HG03060 (cell line): ENCODE measurements around the gene PARP11.

ENCODE experiments used
- ATAC-seq: cut with Tn5 transposase; IDR thresholded peaks from one replicate; pipeline ENCODE4 v1.9.1; 2021; ENCODE audit warnings: low read depth, moderate number of reproducible peaks; ENCODE audit not compliant: unreplicated experiment

Gene PARP11

GRCh38 chr12:3828888-3829287 lies 44.3 kb downstream of the PARP11 start:
- no peak for ATAC-seq

GRCh38 chr12:3827301-3828000 lies 45.7 kb downstream of the PARP11 start:
- no peak for ATAC-seq

GRCh38 chr12:3821441-3821840 lies 51.8 kb downstream of the PARP11 start:
- no peak for ATAC-seq

- ATAC-seq, result no peak
These were observed 53.1 kb downstream of the PARP11 start for GRCh38 chr12:3820122-3820521.

- ATAC-seq, result no peak
These were observed 56.9 kb downstream of the PARP11 start for GRCh38 chr12:3816266-3816665.

- ATAC-seq, result no peak
These were observed 58.0 kb downstream of the PARP11 start for GRCh38 chr12:3815094-3815766.

GRCh38 chr12:3810540-3810939 lies 62.7 kb downstream of the PARP11 start:
- no peak for ATAC-seq

GRCh38 chr12:3810016-3810370 lies 63.2 kb downstream of the PARP11 start:
- ATAC-seq, result no peak

GRCh38 chr12:3809357-3810015 lies 63.7 kb downstream of the PARP11 start:
- no peak for ATAC-seq

- no peak for ATAC-seq
These were observed 68.1 kb downstream of the PARP11 start for GRCh38 chr12:3805077-3805476.

- no peak for ATAC-seq
These were observed 69.2 kb downstream of the PARP11 start for GRCh38 chr12:3803865-3804472.

GRCh38 chr12:3802721-3803120 lies 70.5 kb downstream of the PARP11 start:
- ATAC-seq, result no peak

- no peak for ATAC-seq
These were observed 75.6 kb downstream of the PARP11 start for GRCh38 chr12:3797531-3798048.

GRCh38 chr12:3795492-3796133 lies 77.6 kb downstream of the PARP11 start:
- ATAC-seq, result no peak

GRCh38 chr12:3795066-3795465 lies 78.1 kb downstream of the PARP11 start:
- ATAC-seq, result no peak

- ATAC-seq, result no peak
These were observed 80.4 kb downstream of the PARP11 start for GRCh38 chr12:3792623-3793288.

- ATAC-seq, result no peak
These were observed 81.8 kb downstream of the PARP11 start for GRCh38 chr12:3791256-3791874.

- no peak for ATAC-seq
These were observed 82.6 kb downstream of the PARP11 start for GRCh38 chr12:3790642-3791041.

GRCh38 chr12:3789838-3790237 lies 83.4 kb downstream of the PARP11 start:
- no peak for ATAC-seq
